IPS-20b (cell line): ENCODE measurements around the gene TSHZ3.

ENCODE experiments used
- H3K27ac ChIP-seq: one replicate; pipeline ENCODE4 v1.5.1; 2013; ENCODE audit warnings: low read length
- H3K27me3 ChIP-seq: 2 replicates; pipeline ENCODE4 v1.6.1; 2013; ENCODE audit warnings: mild to moderate bottlenecking, low read length, inconsistent platforms; ENCODE audit not compliant: insufficient read depth
- H3K36me3 ChIP-seq: 2 replicates; pipeline ENCODE4 v1.6.1; 2013; ENCODE audit warnings: low read depth, mild to moderate bottlenecking, inconsistent platforms, low read length, moderate library complexity; ENCODE audit not compliant: insufficient read depth
- H3K4me1 ChIP-seq: 2 replicates; pipeline ENCODE4 v1.6.1; 2013; ENCODE audit warnings: mild to moderate bottlenecking, control low read depth, inconsistent platforms, low read length, moderate library complexity; ENCODE audit not compliant: insufficient read depth
- H3K4me3 ChIP-seq: 2 replicates; pipeline ENCODE4 v1.5.1; 2013; ENCODE audit warnings: mild to moderate bottlenecking, low read length, inconsistent platforms
- H3K9ac ChIP-seq: 2 replicates; pipeline ENCODE4 v1.6.1; 2013; ENCODE audit warnings: low read depth, mild to moderate bottlenecking, inconsistent platforms, low read length, moderate library complexity
- H3K9me3 ChIP-seq: 2 replicates; pipeline ENCODE4 v1.6.1; 2013; ENCODE audit warnings: mild to moderate bottlenecking, low read depth, low read length, inconsistent platforms; ENCODE audit not compliant: insufficient read depth

Gene TSHZ3

DNA sequence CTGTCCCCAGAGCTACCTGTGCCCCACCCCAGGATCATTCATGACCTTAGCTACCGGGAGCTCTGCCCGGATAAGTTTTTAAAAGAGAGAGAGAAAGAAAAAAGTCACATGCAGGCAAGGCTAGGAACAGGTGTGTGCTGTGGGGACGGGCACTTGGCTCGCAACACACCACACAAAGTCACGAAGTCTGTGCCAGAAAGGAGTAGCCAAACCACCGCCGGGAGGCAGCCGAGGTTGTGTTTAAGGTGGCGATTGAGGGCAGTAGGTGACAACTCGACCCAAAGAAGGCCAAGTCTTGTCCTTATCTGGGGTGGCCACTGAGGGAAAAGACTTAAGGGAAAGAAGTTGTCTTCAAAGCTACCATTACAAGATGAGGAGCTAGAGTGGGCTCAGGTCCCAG, 4.6 kb upstream of the TSHZ3 start:
- H3K36me3 ChIP-seq = no peaks in the 10 kb centered on the region
- H3K9ac ChIP-seq = no peak overlapping the region
- no peaks in the 10 kb centered on the region; the same call in 1 of the 2 replicates for H3K9me3 ChIP-seq
- no peak overlapping the region for H3K27ac ChIP-seq
- H3K4me3 ChIP-seq = peak overlapping the region; percentile 73
- peaks cover 82% of the 10 kb centered on the region for H3K27me3 ChIP-seq
- peaks cover 43% of the 10 kb centered on the region; the same call in 1 of the 2 replicates for H3K4me1 ChIP-seq

DNA sequence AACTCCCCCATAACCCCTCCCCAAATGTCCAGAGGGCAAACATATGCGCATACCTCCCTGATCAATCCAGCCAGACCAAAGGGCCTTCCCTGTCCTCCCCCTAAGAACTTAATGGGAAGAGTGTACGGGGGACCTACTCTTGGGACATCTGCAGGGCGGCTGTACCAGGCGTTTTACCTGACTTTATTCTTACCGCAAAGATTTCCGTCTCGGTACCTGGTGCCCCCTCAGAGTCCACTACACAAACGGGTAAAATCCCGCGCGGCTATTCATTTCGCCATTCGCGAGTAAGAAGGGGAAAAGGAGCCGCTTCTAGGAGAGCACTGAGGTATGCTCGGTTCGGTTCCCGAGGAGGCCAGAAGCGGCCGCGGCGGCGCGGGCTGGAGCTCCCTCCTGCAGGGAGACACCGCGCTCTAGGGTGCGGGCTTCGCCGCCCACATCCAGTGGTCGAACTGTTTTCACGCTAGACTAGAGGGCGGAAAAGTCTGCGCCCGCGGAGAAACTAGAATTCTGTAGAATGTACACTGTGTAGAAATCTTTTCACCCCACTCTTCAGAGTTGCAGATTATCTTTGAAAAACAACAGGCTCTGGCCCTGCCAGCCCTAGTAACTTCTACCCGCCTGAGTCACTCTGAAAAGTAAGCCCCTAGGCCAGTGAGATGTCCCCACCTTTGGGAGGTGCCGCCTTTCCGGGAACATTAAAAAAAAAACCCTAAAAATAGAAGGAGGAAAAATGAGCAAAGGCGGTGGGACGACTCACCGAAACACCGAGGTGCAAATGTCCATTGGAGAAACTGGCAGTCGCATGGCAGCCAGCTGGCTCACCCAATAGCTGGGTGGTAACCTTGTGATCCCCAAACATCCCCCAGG, 3.8 kb upstream of the TSHZ3 start:
- Histone ChIP-seq H3K27me3 (peaks cover 82% of the 10 kb centered on the region), H3K9ac (no peak overlapping the region), H3K4me3 (peak overlapping the region; percentile 73), H3K9me3 (no peaks in the 10 kb centered on the region; the same call in 1 of the 2 replicates), H3K27ac (no peak overlapping the region), H3K4me1 (peaks cover 44% of the 10 kb centered on the region; the same call in 1 of the 2 replicates), H3K36me3 (no peaks in the 10 kb centered on the region)

DNA sequence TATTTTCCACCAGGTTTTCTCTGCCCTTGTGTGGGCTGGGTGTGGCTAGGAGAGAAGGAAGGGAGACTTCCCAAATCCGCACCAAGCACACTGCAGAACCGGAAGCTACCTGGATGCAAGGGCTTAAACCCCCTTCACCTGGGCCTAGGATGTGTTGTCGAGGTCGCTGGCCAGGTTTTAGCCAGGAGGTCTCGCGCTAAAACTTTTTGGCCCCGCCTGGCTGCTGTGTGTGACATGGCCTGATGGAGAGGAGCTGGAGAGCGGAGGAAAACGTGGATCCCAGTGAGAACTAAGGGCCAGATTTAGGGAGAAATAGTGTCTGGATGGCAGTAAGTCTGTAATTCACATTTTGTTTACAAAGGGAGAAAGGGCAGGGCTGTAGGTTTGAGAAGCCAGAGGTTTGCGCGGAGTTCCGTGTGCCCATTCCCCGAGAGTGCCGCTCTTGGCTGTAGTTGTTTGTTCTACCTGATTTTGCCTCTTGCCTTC, 3.1 kb upstream of the TSHZ3 start:
- Histone ChIP-seq H3K4me1 (peaks cover 49% of the 10 kb centered on the region; the same call in 1 of the 2 replicates), H3K9ac (no peak overlapping the region), H3K4me3 (peak overlapping the region; percentile 73), H3K36me3 (no peaks in the 10 kb centered on the region), H3K27me3 (peaks cover 82% of the 10 kb centered on the region), H3K9me3 (no peaks in the 10 kb centered on the region; the same call in 1 of the 2 replicates), H3K27ac (no peak overlapping the region)

DNA sequence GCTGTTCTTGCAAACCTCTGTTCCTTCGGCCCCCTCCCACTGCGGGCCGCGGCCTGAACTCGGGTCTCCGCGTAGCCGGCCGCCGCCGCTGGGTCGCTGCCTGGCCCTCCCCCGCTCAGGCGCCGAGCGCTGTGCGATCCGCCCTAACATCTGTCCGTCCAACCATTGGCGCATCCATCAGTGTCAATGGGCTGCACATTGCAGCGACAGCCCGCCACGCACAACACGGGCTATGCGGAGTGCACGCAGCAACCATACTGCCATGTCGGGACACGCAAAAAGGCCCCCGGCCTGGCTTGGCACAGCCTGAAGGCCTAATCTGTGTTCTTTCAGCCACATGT, 2.6 kb upstream of the TSHZ3 start:
- Histone ChIP-seq H3K36me3 (no peaks in the 10 kb centered on the region), H3K4me1 (peaks cover 51% of the 10 kb centered on the region; the same call in 1 of the 2 replicates), H3K9me3 (no peaks in the 10 kb centered on the region; the same call in 1 of the 2 replicates), H3K9ac (peak overlapping the region; percentile 27; the same call in 1 of the 2 replicates), H3K27me3 (peaks cover 82% of the 10 kb centered on the region), H3K27ac (no peak overlapping the region), H3K4me3 (peak overlapping the region; percentile 73)

DNA sequence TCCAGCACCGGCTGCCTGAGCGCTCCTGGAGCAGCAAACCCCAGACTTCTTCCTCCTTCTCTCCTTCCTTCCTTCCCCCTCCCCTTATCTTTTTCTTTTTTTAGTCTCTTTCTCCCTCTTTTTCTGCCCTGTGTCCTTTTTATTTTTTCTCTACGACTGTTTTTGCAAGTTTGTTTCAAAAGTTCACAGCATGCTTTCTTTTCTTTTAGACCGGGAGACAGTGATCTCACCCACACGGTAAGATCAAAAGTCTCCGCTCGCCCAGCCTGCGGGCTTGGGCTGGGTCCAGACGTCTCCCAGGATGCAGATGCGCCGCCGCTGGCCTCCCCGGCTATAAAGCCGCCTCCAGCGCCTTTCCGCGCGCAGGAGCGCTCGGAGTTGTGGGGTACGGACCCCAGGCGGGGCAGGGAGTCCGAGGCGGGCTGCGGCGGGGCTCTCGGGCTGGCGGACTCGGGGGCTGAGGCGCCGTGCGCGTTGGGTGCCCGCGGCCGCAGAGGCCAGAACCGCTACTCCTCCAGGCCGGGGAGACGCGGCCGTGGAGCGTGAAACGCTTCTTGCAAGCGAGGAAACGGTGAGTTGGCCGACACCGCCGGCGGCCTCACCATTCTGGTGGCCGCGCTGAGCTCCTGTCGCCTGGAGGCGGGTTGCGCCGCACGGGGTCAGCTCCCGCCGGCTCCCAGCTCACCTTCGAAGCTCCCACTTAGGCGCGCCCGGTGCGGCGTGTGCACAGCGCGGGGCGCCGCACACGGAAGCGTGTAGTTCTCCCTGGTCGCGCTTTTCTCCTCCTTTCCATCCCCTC, 2.0 kb upstream of the TSHZ3 start:
- Histone ChIP-seq H3K27ac (no peak overlapping the region), H3K4me1 (peaks cover 45% of the 10 kb centered on the region; the same call in 1 of the 2 replicates), H3K36me3 (no peaks in the 10 kb centered on the region), H3K27me3 (peaks cover 82% of the 10 kb centered on the region), H3K4me3 (peak overlapping the region; percentile 73), H3K9me3 (no peaks in the 10 kb centered on the region; the same call in 1 of the 2 replicates), H3K9ac (peak overlapping the region; percentile 27; the same call in 1 of the 2 replicates)

DNA sequence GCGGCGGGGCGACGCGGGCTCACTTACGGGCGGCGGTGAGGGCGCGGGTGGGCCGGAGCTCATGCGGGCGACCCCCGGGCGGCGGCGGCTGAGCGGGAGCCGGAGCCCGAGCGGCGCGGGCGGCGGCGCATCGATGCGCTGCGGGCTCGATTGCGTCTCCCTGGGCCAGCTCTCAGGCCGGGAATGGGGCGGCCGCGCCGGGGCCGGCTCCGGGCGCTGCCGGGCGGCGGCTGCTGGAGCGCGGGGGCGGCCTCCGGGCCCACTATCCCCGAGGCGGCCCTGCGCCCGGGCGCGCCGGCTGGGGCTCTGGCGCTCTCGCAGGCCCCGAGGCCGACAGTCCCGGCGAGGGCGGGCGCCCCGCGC, 1.4 kb upstream of the TSHZ3 start:
- Histone ChIP-seq H3K9me3 (no peaks in the 10 kb centered on the region; the same call in 1 of the 2 replicates), H3K36me3 (no peaks in the 10 kb centered on the region), H3K4me3 (peak overlapping the region; percentile 73), H3K9ac (peak overlapping the region; percentile 27; the same call in 1 of the 2 replicates), H3K27me3 (peaks cover 82% of the 10 kb centered on the region), H3K4me1 (peaks cover 39% of the 10 kb centered on the region; the same call in 1 of the 2 replicates), H3K27ac (no peak overlapping the region)

DNA sequence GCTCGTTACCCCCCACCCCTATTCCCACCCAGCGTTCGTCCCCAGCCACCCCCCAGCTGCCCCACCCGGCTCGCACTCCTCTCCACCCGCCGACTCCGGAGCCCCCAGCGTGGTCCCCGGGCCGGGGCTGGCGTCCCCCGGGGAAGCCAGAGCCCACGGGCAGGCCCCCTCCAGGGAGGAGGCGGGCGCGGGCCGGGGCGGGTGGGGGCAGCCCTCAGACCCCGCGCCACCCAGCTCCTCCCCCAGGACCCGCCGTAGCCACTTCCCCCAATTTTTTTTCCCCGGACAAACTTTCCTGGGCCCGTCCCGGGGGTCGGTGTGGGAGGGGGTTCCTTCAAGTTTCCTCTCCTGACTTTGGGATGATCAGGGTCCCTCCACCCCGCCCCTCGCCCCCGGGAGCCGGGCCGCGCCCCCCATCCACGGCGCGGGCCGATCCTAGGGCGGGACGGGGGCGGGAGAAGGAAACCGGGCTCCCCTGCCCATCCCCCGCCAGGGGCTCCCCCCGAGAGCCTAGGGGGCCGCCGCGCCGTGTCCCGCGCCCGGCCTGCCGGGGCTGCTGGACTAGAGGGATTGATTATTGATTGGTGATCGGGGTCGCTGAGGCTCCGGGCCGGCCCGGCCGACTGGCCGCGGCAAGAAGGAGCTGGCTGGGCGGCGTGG, 927 bp upstream of the TSHZ3 start:
- Histone ChIP-seq H3K9me3 (no peaks in the 10 kb centered on the region; the same call in 1 of the 2 replicates), H3K27me3 (peaks cover 82% of the 10 kb centered on the region), H3K27ac (no peak overlapping the region), H3K4me3 (peak overlapping the region; percentile 66; the same call in 1 of the 2 replicates), H3K4me1 (peaks cover 34% of the 10 kb centered on the region; the same call in 1 of the 2 replicates), H3K36me3 (no peaks in the 10 kb centered on the region), H3K9ac (no peak overlapping the region)

DNA sequence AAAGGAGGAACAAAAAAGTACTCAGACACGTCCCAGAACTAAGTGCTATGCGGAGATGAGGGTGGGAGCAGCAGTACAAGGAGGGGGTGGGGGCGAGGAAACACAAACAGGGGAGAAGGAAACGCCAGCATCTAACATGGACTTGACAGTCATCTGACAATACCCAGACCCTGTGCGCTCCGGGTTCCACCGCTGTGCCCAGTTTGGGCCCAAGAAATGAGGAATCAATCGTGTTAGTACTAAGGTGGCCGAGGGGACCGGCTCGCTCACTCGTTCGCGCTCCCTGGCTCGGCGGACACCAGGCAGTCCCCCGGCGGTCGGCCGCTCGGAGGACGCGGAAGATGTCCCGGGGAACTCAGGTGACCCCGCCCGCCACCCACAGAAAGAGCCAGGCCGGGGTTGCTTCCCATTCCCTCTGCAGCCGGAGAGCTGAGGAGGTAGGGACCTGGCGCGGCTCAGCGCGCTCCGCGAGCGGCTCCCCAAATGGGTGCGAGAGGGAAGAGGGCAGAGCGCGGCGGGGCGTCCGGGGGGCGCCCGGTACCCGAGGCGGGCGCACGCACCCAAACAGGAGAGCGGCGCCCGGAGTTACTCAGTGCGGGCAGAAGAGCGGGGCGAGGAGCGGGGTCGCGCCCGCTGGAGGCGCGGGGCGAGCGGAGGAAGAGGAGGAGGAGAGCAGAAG, 616 bp downstream of the TSHZ3 start:
- H3K36me3 ChIP-seq = no peaks in the 10 kb centered on the region
- H3K9ac ChIP-seq = no peak overlapping the region
- peaks cover 24% of the 10 kb centered on the region; the same call in 1 of the 2 replicates for H3K4me1 ChIP-seq
- no peak overlapping the region for H3K27ac ChIP-seq
- no peaks in the 10 kb centered on the region for H3K9me3 ChIP-seq
- peak overlapping the region; percentile 72 for H3K4me3 ChIP-seq
- H3K27me3 ChIP-seq = peaks cover 74% of the 10 kb centered on the region

DNA sequence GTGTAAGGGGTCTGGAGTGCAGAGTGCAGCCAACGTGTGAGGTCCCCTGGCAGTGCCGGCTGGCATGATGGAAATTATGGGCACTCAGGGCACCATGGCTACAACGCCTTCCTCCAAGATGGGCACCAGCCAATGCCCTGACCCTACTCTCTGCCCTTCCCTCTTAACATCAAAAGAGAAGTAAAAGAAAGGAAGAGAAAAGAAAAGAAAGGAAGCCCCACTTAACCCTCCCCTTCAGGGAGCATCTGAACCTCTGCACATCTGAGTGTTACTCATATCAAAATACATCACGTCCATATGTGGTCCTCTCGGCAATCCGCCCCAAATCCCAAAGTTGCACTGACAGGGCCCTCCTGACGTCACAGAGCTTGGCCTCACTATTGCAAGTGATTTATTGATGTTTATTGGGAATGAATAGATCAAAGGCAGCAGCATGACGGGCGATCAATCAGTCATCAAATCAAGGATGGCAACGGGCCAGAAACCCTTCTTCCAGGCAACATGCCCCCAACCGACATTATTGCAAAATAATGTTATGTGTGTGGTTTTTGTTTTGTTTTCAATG, 1.3 kb downstream of the TSHZ3 start:
- Histone ChIP-seq H3K36me3 (no peaks in the 10 kb centered on the region), H3K4me1 (peaks cover 17% of the 10 kb centered on the region; the same call in 1 of the 2 replicates), H3K27me3 (peaks cover 67% of the 10 kb centered on the region), H3K27ac (no peak overlapping the region), H3K9me3 (no peaks in the 10 kb centered on the region), H3K4me3 (peak overlapping the region; percentile 72), H3K9ac (no peak overlapping the region)

DNA sequence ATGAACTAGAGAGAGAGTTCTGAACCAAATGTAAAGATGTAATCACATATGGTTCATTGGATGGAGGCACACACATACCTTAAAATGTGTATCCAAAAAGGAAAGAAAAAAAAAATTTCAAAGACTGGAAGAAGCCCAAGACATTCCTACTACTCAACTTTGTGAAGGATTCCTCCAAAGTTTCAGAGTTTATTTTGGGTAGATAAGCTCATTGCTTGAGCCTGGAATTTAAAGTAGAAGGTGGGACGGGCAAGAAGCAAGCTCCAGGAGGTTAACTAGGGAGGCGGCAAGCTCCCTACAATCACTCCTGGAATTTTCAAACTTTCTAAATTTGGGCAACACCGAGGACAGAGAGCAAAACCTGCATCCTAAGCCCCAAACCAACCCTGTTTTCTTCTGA, 1.9 kb downstream of the TSHZ3 start:
- H3K4me3 ChIP-seq = peak overlapping the region; percentile 72
- H3K36me3 ChIP-seq = no peaks in the 10 kb centered on the region
- peaks cover 13% of the 10 kb centered on the region; the same call in 1 of the 2 replicates for H3K4me1 ChIP-seq
- H3K9ac ChIP-seq = no peak overlapping the region
- H3K27ac ChIP-seq = no peak overlapping the region
- peaks cover 61% of the 10 kb centered on the region for H3K27me3 ChIP-seq
- no peaks in the 10 kb centered on the region for H3K9me3 ChIP-seq
